Measurements from ENCODE around the gene EIF5.

EIF5 gene

DNA sequence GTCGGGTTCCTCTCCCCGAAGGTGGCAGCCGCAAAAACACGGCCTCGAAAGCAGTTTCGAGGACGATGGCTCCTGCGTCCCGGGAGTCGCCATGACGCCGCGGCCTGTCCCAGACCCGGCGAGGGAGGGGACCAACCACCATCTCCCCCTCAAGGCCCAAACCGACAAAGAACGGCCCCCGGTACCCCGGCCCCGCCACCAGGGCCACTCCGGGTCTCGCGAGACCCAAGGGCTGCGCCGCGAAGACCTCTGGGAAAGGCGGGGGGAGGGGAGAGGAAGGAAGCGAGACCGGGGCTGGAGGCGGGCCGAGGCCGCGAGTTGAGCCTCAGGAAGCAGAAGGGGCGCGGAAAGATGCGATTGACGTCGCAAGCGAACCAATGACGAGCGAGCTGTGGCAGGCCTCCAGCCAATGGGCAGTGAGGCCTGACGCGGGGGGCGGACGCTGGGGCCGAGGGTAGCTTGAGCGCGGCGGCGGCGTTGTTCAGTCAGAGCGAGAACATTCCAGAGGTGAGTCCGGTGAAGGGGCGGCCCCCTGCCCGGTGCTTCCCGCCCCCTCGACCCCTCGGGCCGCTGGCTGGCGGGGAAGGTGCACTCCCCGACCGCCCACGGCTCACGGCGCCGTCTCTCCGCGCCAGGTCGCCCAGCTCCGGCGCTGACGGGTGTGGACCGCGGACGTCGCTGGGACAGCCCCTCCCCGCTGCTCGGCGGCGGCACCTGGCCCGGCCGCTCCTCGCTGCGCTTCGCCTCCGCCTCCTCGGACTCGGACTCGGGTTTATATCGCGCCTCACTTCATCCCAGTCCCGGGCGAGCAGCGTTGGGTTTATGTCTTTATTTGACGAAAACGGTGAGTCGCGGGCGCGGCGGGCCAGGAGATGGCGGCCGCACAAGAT lies at the start of gene EIF5:
EIF5 (plus strand) TSS at position 484 of the 890 bp plus-strand sequence. CDS start 1,624 bp downstream, outside the sequence.
- peak; percentile 99 for DNase-seq

DNA sequence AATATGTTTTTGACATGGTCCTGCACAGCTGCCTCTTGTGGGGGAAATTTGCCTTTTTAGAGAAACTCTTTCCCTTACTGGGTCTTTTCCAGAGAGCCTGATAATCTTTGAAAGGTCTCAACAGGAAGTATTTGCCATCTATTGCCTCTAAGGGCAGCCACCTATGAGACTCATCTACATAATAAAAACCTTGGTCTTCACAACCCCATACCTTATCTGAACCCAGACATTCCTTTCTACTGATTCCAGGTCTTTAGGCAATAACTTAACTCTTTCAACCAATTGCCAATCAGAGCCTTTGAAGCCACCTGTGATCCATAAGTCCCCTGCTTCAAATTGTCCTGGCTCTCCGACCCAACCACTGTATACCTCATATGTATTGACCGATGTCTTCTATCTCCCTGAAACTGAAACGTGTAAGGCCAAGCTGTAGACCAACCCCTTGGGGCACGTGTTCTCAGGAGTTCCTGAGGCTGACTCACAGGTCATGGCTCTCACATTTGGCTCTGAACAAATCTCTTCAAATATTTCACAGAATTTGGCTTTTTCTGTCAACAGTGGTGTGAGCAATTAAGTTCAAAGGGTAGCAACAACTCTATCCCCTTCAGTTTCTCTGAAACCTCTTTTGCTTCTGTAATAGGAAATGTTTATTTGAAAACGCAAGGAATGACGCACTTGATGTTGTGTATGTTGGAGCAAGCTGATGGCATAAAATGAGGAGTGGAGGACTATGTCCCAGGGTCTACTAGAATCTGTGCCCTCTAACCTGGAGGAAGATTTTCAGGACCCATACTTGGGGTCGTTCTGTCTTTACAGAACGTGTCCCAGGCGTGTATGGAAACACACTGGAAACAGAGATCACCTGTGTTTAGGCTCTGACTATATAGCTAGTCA lies 49.2 kb upstream of the EIF5 start:
- DNase-seq: no peak

DNA sequence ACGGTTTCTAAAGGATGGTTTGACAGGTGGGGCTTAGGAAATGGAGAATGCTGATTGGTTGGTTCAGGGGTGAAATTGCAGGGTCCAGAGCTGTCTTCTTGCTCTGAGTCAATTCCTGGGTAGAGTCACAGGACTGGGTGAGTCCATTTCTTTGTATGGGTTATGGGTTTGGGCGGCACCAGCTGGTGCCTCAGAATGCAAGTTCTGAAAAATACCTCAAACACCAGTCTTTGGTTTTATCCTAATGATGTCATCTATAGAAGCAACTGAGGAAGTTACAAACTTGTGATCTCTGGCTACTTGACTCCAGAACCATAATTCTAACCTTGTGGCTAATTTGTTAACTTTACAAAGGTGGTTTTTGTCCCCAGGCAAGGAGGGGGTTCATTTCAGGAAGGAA lies 47.6 kb upstream of the EIF5 start:
- DNase-seq: no peak

DNA sequence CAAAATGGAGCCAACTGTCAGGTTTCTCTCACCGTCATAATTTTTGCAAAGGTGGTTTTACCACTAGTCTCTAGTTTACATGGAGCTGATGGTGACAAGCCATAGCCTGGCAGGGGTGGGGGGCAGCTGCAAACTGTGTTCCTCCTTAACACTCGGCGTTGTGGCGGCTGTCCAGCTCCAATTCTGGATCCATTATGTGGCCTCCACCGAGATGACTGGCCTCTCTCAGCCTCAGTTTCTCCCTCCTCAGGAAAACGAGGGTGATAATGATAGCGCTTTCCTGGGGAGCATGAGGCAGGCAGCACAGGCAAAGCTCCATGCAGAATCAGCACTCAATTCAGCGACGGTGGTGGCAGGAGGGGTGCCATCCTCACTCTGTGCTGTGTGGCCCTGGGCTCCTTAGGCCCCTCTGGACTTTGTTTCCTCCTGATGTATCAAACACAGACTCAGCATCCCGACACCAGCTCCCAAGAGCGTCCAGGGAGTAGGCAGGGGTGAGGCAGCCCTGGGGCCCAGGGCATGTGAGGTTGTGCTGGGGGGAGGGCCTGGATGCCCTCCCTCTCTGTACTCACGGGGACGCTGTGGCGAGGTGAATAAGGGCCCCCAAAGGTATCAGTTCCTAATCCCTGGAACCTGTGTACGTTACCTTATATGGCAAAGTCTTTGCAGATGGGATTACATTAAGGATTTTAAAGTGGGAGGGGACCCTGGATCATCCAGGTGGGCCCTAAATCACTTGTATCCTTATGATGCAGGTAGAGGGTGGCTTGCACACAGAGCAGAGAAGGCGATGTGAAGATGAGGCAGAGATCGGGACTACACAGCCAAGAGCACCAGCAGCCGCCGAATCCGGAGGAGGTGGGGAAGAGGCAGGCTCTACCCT lies 46.8 kb upstream of the EIF5 start:
- no peak for DNase-seq

DNA sequence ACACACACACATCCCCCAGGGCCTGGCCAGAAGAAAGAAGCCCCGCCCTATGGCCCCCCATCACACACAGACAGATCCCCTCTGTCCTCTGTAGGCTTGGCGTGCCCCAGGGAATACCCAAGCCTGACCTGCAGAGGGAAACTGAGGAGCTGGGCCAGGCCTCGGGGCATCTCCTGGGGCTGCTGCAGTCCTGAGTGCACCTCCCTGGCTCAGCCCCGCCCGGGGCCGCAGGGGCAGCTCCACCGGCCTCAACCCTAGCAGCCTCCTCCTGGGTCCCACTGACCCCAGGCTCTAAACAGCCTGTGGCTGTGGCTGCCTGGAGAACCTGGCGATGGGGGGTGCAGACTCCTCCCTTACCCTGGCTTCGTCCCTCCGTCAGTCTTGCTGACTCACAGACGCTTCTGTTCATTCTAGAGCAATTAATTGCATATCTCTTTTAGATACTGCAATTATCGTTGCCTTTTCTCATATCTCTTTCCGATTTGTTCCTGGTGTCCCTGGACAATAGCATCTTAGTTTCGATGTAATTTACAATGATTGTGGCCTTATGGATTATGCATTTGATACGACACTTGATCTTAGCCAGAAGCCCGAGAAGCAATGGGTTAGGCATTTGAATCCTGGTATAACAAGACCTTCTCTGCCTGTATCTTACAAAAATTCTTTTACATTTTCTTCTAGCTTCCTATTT lies 45.8 kb upstream of the EIF5 start:
- DNase-seq: no peak

DNA sequence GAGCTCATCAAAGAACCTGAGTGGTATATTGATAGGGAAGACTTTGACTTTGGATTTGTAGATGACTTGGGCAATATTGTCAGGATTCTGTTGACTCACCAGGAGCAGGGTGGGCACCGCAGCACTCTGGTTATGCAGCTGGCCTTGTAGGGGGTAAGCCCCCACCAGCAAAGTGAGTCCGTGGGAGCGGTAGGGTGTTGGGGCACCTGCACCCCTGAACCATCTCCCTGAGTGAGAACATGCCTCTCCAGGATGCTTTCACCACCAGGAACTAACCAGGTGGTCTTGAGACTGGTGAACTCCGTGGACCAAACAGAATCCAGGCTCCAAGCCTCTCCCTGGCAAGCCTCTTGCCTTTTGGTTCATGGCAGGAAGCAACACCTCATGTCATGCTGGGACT lies 44.0 kb upstream of the EIF5 start:
- no peak for DNase-seq

DNA sequence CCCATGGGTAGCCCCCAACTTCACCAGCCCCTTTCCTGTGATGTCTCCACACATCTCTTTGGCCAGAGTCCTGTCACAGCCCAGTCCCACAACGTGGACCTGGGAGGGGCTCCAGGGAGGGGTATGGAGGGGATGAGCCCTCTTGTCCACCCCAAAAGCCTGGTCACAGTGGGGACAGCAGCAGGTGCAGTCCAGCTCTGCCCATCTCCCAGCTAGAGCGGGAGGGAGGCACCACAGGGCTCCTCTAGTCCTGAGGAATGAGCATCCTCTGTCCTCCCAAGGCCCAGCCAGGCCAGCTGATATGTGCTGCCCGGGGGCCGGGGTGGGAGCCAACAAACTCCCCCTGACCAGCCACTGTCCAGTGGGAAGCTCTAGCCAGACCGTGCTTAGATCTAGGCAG lies 43.5 kb upstream of the EIF5 start:
- DNase-seq: no peak

DNA sequence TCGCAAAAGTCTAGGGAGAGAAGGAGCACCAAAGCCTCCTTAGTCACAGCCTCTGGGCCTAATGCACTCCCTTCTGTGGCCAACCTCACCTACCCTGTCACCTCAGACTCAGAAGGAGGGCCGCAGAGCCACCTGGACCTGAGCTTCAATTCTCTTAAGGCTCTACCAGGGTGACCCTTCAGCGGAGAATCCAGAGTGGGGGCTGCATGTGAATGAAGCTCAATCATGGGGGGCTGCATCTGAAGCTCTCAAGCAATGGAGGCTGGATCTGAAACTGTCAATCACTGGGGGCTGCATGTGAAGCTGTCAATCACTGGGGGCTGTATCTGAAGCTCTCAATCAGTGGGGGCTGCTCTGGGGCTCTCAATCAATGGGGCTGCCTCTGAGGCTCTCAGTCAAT lies 43.1 kb upstream of the EIF5 start:
- no peak for DNase-seq

DNA sequence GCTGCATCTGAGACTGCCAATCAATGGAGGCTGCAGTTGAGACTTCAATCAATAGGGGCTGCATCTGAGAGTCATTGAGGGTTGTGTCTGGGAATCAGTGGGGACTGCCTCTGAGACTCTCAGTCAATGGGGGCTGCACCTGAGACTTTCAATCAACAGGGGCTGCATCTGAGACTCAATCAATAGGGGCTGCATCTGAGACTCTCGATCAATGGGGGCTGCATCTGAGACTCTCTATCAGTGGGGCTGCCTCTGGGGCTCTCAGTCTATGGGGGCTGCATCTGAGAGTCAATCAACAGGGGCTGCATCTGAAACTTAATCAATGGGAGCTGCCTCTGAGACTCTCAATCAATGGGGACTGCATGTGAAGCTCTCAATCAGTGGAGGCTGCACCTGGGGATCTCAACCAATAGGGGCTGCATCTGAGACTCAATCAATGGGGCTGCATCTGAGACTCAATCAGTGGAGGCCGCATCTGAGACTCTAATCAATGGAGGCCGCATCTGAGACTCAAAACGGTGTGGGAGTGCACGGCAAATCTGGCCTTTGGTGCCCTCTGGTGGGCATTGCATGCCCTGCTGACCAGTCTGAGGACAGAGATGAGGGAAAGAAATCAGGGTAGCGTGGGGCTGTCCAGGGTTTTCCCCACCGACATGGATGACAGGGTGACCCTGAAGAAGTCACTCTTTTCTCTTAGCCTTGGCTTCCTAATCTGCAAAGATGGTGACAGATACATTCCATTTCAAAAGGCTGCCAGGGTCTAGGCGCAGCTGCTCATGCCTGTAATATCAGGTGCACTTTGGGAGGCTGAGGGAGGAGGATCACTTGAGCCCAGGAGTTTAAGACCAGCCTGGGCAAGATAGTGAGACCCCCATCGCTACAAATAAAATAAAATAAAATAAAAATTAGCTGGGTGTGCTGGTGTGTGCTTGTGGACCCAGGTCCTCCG lies 41.3 kb upstream of the EIF5 start:
- DNase-seq: no peak

DNA sequence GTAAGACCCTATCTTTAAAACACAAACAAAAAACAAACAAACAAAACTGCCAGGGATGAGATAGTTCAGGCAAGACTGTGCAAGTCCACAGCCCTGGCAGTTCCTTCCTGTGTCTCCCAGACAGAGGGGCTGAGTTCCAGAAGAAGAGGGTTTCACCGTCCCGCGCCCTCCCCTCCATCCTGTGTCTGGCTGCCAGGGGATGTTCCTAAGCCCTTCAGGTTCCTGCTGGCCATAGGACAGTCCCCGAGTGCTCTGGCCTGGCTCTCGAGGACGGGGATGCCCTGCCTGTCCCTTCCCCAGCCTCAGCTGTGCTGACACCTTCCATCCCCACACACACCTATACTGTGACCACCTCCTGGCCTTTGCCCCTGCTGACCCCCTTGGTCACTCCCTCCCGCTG lies 40.6 kb upstream of the EIF5 start:
- DNase-seq: no peak

DNA sequence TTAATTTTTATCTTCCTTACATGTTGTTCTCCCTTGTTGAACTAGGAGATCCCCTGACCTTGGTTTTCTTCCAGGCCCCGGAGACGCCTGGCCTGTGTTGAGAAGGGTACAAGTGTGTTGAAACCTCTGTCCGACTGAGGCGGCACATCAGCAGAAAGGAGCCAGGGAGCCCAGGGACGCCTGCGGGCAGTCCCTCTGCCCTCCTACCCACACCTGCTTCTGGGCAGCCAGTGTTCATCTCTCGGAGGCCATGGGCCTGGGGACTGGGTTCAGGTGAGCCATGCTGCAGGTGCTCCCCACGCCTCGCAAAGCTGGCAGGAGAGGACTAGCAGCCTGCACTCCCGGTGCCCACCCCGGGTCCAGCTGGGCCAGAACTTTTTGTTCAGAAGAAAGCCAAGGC lies 39.9 kb upstream of the EIF5 start:
- no peak for DNase-seq

DNA sequence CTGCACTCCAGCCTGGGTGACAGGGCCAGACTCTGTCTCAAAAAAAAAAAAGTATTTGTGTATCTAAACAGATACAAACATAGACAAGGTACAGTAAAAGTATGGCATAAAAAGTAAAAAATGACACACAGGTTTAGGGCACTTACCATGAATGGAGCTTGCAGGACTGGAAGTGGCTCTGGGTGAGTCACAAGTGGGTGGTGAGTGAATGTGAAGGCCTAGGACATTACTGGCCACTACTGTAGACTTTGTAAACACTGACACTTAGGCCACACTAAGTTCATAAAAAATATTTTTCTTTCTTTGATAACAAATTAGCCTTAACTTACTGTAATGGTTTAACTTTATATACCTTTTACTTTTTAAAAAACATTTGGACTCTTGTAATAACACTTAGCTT lies 38.0 kb upstream of the EIF5 start:
- DNase-seq: no peak

DNA sequence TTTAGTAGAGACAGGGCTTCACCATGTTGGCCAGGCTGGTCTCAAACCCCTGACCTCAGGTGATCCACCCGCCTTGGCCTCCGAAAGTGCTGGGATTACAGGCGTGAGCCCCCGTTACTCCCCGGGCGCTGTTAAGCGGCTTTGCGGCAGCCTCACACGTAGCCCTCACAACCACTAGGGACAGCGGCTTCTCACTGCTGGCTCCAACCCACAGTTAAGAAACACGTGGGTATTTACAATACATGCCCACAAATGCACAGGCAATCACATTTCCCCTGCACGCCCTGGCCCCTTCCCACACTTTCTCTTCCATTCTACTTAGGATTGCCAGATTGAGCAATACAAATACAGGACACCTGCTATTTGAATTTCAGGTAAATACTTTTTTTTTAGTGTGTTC lies 37.0 kb upstream of the EIF5 start:
- no peak for DNase-seq

DNA sequence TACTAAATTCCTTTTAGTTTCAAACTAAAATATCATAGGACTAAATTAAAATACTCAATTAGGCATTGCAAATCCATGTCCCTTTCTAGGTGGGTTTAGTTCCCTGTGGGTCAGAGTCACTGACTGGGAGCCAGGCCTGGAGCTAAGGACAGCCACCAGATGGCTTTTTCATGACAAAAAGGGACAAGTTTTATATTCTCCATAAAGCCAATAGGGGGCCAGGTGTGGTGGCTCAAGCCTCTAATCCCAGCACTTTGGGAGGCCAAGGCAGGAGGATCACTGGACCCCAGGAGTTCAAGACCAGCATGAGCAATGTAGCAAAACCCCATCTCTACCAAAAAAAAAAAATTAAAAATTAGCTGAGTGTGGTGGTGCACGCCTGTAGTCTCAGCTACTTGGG lies 35.4 kb upstream of the EIF5 start:
- no peak for DNase-seq

DNA sequence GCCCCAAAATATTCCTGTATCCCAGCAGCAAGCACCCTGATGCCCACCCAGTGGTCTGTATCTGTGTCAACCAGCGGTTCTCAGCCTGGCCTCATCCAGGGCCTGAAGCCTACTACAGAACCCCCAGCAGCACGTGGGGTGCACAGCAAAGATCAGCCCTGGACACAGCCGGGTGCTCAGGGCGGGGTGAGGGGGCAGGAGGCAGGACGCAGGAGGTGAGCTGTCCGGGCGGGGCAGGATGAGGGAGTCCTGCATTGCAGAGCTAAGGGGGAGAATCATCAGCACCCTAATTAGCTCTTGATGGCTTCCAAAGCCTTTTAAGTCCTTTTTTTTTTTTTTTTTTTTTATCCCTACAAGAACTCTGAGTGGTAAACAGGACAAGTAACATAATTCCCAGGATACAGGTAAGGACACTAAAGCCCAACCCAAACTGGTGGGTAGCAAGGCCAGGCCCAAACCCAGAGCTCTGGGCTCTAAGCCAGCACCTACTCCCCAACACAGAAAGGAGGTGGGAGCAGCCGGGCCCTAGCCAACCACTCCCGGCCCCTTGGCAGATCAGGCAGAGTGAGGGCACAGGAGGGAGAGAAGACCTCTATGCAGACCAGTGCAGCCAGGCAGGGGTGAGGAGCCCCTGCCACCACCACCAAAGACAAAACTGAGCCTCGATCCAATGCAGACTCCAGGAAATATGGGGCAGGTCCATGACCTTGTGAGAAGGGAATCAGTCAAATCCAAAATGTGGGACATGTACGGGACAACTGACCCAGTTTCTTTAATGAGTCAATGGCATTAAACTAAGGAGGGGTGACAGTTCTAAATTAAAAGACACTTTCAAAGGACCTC lies 32.3 kb upstream of the EIF5 start:
- DNase-seq: no peak

DNA sequence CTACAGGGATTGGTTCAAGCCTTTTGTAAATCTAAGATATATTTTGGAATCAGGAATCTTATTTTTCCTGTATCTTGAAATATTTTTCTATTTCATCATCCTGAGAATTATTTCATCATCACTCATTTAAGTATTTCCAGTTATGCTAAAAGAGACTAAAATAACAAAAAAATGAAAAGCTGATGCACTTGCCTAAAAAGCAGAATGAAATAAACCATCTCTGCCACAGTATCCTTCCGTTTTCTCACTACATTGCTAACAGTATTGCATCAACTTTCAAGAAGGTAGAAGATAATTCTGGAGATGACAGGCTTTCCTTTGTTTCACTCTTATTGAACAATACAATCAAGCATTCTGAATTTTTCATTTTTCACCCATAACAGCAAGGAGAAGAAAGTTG lies 31.1 kb upstream of the EIF5 start:
- no peak for DNase-seq

DNA sequence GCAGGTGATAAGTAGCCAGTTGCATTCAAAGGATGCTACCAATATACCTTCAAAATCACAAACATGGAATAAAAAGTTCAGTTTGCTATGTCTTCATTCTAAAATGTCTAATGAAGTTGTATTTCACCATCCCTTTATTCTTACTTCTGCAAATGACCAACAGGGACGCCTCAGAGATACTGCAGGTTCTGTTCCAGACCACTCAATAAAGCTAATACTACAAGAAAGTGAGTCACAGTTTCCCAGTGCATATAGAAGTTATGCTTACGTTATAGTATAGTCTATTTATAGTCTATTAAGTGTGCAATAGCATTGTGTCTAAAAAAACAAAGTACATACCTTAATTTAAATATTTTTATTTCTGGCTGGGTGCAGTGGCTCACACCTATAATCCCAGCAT lies 29.3 kb upstream of the EIF5 start:
- DNase-seq: no peak

DNA sequence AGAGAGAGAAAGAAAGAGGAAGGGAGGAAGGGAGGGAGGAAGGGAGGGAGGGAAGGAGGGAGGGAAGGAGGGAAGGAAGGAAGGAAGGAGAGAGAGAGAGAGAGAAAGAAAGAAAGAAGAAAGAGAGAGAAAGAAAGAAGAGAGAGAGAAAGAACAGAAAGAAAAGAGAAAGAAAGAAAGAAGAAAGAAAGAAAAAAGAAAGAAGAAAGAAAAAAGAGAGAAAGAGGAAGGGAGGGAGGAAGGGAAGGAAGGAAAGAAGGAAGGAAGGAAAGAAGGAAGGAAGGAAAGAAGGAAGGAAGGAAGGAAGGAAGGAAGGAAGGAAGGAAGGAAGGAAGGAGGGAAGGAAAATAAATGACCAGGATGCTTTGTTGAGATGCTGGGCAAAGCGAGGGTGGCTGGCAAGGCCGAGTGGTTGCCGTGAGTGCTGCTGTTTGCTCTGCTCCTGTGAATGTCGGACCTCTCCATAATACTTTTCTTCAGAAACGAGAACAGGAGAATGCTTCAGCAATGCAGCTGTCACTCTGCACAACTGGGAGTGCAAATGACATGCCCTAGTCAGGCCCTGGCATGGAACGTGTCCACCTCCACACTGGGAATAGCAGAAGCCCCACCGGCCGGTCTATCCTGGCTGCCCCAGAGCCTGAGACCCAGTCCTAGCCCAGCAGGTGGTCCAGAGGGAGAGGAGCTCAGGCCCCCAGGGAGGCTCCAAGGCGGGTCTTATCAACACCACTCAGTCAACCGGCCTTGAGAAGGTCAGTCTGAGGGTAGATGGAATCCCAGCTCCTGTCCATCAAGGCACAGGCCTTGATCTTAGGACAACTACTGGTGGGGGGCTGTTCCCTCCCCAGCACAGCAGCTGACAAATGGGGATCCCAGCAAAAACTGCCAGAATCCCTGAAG lies 25.1 kb upstream of the EIF5 start:
- no peak for DNase-seq

DNA sequence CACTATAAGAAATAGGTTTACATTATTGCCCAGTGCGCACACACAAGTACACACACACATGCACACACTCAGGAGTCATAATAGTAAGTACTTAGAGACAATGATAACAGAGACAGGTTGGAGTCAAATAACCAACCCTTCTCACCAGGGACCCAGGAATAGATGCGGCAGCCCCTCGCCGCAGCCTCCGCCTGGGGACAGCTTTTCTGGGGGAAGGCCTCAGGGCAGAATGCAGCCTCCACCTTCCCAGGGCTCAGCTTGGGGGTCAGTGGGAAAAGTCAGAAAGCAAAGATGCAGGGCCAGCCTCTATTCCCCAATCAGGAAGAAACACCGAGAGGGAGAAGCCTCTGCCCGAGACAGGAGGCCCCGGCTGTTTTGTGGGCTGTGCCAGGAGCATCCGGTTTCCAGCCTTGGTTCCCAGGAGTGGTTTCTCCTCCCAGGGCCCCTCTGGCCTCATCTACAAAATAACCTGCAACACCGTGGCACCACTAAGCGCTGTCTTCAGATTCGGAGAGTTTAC lies 23.4 kb upstream of the EIF5 start:
- DNase-seq: no peak

Data from NCI-H524 treated with DMSO at 0.1 percent for 48 hours (cell line).